Right atrium auricular region (tissue), 2 donors: ENCODE measurements around the gene HTRA1. TPM values are rescaled to one million over a fixed set of nuclear protein-coding genes. Genes with fewer than 3 reads are reported as not detected.

Source experiments
- DNase-seq: peaks from one replicate; pipeline ENCODE4 v3.0.0-alpha.2; 2019; ENCODE audit warnings: low spot score
- H3K27ac ChIP-seq, 2 donors: fragments of 200-600 bp; sonication (generic); 1 replicate in 1 of 2; 2 replicates in 1 of 2; pipeline ENCODE4 v1.5.1; 2016 to 2019
- H3K27me3 ChIP-seq, 2 donors: fragments of 200-600 bp; sonication (generic); one replicate each; pipeline versions ENCODE4 v1.5.1 to v1.6.0; 2017 to 2019
- H3K36me3 ChIP-seq: fragments of 200-600 bp; sonication (generic); one replicate; pipeline ENCODE4 v1.5.1; 2016
- H3K4me1 ChIP-seq, 2 donors: fragments of 200-600 bp; sonication (generic); one replicate each; pipeline versions ENCODE4 v1.5.1 to v1.6.0; 2017 to 2019
- H3K4me3 ChIP-seq, 2 donors: fragments of 200-600 bp; sonication (generic); 1 replicate in 1 of 2; 2 replicates in 1 of 2; pipeline ENCODE4 v1.5.1; 2017 to 2019; ENCODE audit warnings: mild to moderate bottlenecking in 1 of 2, moderate library complexity in 1 of 2
- H3K9me3 ChIP-seq, 2 donors: fragments of 200-600 bp; sonication (generic); one replicate each; pipeline ENCODE4 v1.5.1; 2019
- CTCF ChIP-seq, 2 donors: fragments of 200-600 bp; sonication (generic); IDR thresholded peaks; one replicate each; pipeline ENCODE4 v1.5.1; 2019; ENCODE audit warnings: antibody characterized with exemption in 2 of 2
- total RNA-seq, 2 donors: library from RNA; depleted of rRNA; stranded (reverse); fragments of >200 nt; gene quantifications; one replicate each; pipeline ENCODE4 v1.1.0, GENCODE V29; 2016

The HTRA1 gene
- total RNA-seq, 2 donors from 2014 or later = 76.3 to 78.3 TPM

- Histone ChIP-seq H3K9me3 (no peaks in the 10 kb centered on the region), H3K27me3 (no peaks in the 10 kb centered on the region), H3K36me3 (no peaks in the 10 kb centered on the region), H3K4me3 (no peak overlapping the region), H3K4me1 (no peaks in the 10 kb centered on the region), H3K27ac (no peak overlapping the region)
- no peak for DNase-seq
- TF ChIP-seq CTCF (IDR thresholded peaks at IDR 0.05) = no peak
Measured at GRCh38 chr10:122550427-122550826, 89.1 kb downstream of the HTRA1 start.

GRCh38 chr10:122550983-122551382 is 89.6 kb downstream of the HTRA1 start:
- Histone ChIP-seq H3K36me3 (no peaks in the 10 kb centered on the region), H3K9me3 (no peaks in the 10 kb centered on the region), H3K27ac (no peak overlapping the region), H3K4me3 (no peak overlapping the region), H3K27me3 (no peaks in the 10 kb centered on the region), H3K4me1 (no peaks in the 10 kb centered on the region)
- no peak for DNase-seq
- TF ChIP-seq CTCF (IDR thresholded peaks at IDR 0.05) = no peak

GRCh38 chr10:122551450-122551849 is 90.1 kb downstream of the HTRA1 start:
- peak in 1 of 2 donors; percentile 28 for TF ChIP-seq CTCF (IDR thresholded peaks at IDR 0.05)
- Histone ChIP-seq H3K4me3 (no peak overlapping the region), H3K9me3 (no peaks in the 10 kb centered on the region), H3K27ac (no peak overlapping the region), H3K36me3 (no peaks in the 10 kb centered on the region), H3K4me1 (no peaks in the 10 kb centered on the region), H3K27me3 (no peaks in the 10 kb centered on the region)
- DNase-seq = no peak

GRCh38 chr10:122553341-122553740 is 92.0 kb downstream of the HTRA1 start:
- H3K4me1 ChIP-seq = no peaks in the 10 kb centered on the region
- H3K36me3 ChIP-seq = no peaks in the 10 kb centered on the region
- H3K27me3 ChIP-seq = no peaks in the 10 kb centered on the region
- no peaks in the 10 kb centered on the region for H3K9me3 ChIP-seq
- no peak for DNase-seq
- H3K4me3 ChIP-seq = no peak overlapping the region
- H3K27ac ChIP-seq = no peak overlapping the region
- TF ChIP-seq CTCF (IDR thresholded peaks at IDR 0.05) = no peak

GRCh38 chr10:122554131-122555036 is 93.0 kb downstream of the HTRA1 start:
- Histone ChIP-seq H3K36me3 (no peaks in the 10 kb centered on the region), H3K27me3 (no peaks in the 10 kb centered on the region), H3K9me3 (no peaks in the 10 kb centered on the region), H3K4me1 (no peaks in the 10 kb centered on the region), H3K4me3 (no peak overlapping the region), H3K27ac (no peak overlapping the region)
- DNase-seq = no peak
- TF ChIP-seq CTCF (IDR thresholded peaks at IDR 0.05) = no peak
